ENCODE measurements around the gene LAMA1. TPM values are rescaled to one million over a fixed set of nuclear protein-coding genes. Genes with fewer than 3 reads are reported as not detected.

LAMA1 gene
- total and polyA plus RNA-seq, 10 of the 15 experiments (the other 5 are each of a cell fraction or from before 2014, with no cell fraction given): under 0.01 to 1.9 (median 0.06) TPM; not detected in 6

DNA sequence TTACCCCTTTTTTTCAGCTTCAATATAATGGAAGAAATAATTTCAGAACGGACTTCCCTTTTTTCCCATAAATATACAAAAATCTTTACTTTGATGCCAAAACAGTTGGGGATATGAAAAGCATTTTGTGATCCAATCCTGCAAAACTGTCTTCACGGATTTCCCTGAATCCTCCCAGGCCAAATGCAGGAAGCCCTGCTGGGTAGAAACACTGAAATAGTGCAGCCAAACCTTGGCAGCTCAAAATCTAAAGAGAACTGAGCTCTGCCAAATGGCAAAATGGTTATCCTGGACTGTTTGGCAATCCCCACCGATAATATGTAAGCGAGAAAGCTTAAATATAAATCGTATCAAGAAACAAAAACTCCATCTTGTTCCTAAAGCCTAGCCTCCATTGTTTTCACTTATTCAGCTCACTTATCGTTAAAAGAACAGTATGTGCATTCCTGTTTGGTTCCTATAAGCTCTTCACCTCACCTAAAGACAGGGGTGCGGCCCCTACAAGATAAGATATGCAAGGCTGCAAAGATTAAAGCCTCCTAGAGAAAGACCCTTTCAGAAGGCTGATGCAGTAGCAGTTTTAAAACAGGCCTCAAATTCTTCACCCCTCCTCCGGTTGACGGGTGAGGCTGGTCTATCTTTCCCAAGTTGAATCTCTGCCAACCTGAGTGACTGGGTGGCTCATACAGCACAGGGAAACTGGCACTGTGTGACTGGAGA, 48.6 kb downstream of the LAMA1 start:
- ATAC-seq (no peak), DNase-seq (ENCODE audit: low read depth, low spot score) (no peak), FAIRE-seq (no peak)
- in situ Hi-C loops (cut with MboI): no loop called here
- SMC1A ChIA-PET (ENCODE audit: uncharacterized antibody, unreplicated experiment): interaction anchor here (0.9 to 1.3 kb wide), 2 partner anchors 108 to 147 kb away, joined by 3 to 4 read pairs; no protein-coding TSS in a partner anchor
- H3K9me3 ChIP-seq (replicated peaks; ENCODE audit: control insufficient read depth, insufficient read depth, low read length): no peaks in the 10 kb centered on the region
- RAD21 ChIA-PET (ENCODE audit: unreplicated experiment): no interaction called here
- no peaks in the 10 kb centered on the region for H3K36me3 ChIP-seq (ENCODE audit: control insufficient read depth in 2 of 2, insufficient read depth in 2 of 2, low read length in 1 of 2)
- H3K27me3 ChIP-seq (replicated peaks in 1 of 2; ENCODE audit: control insufficient read depth in 2 of 2, insufficient read depth in 2 of 2, low read length in 1 of 2): no peaks in the 10 kb centered on the region; a peak in 1 of 4 replicates
- 10% methylated on average over 9 of the region's 9 CpGs for WGBS (ENCODE audit: insufficient coverage, insufficient replicate concordance, low lambda C conversion rate, missing lambda C conversion rate)
- H3K9ac ChIP-seq (ENCODE audit: control insufficient read depth, insufficient read depth, low read length): no peak overlapping the region
- H3K4me3 ChIP-seq: no peak overlapping the region
- H2AFZ ChIP-seq (ENCODE audit: control insufficient read depth, low read depth, low read length): no peak overlapping the region
- TF ChIP-seq YBX1 (IDR thresholded peaks at IDR 0.05) (no peak), ZZZ3 (IDR thresholded peaks at IDR 0.05; ENCODE audit: control insufficient read depth, insufficient read length, low read depth) (no peak), BACH1 (IDR thresholded peaks at IDR 0.05; ENCODE audit: borderline replicate concordance) (no peak), ATF7 (IDR thresholded peaks at IDR 0.05; ENCODE audit: low read depth) (no peak), ATF3 (IDR thresholded peaks at IDR 0.05; ENCODE audit: borderline replicate concordance, extremely low read depth, low read depth, low read length) (no peak), ZSCAN29 (IDR thresholded peaks at IDR 0.05) (no peak)
- TF ChIP-seq, protein P1, sequence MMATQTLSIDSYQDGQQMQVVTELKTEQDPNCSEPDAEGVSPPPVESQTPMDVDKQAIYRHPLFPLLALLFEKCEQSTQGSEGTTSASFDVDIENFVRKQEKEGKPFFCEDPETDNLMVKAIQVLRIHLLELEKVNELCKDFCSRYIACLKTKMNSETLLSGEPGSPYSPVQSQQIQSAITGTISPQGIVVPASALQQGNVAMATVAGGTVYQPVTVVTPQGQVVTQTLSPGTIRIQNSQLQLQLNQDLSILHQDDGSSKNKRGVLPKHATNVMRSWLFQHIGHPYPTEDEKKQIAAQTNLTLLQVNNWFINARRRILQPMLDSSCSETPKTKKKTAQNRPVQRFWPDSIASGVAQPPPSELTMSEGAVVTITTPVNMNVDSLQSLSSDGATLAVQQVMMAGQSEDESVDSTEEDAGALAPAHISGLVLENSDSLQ (IDR thresholded peaks at IDR 0.05): no peak
- TF ChIP-seq, protein P2, sequence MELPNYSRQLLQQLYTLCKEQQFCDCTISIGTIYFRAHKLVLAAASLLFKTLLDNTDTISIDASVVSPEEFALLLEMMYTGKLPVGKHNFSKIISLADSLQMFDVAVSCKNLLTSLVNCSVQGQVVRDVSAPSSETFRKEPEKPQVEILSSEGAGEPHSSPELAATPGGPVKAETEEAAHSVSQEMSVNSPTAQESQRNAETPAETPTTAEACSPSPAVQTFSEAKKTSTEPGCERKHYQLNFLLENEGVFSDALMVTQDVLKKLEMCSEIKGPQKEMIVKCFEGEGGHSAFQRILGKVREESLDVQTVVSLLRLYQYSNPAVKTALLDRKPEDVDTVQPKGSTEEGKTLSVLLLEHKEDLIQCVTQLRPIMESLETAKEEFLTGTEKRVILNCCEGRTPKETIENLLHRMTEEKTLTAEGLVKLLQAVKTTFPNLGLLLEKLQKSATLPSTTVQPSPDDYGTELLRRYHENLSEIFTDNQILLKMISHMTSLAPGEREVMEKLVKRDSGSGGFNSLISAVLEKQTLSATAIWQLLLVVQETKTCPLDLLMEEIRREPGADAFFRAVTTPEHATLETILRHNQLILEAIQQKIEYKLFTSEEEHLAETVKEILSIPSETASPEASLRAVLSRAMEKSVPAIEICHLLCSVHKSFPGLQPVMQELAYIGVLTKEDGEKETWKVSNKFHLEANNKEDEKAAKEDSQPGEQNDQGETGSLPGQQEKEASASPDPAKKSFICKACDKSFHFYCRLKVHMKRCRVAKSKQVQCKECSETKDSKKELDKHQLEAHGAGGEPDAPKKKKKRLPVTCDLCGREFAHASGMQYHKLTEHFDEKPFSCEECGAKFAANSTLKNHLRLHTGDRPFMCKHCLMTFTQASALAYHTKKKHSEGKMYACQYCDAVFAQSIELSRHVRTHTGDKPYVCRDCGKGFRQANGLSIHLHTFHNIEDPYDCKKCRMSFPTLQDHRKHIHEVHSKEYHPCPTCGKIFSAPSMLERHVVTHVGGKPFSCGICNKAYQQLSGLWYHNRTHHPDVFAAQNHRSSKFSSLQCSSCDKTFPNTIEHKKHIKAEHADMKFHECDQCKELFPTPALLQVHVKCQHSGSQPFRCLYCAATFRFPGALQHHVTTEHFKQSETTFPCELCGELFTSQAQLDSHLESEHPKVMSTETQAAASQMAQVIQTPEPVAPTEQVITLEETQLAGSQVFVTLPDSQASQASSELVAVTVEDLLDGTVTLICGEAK (IDR thresholded peaks at IDR 0.05; ENCODE audit: borderline replicate concordance): no peak
- TF ChIP-seq, protein P3, sequence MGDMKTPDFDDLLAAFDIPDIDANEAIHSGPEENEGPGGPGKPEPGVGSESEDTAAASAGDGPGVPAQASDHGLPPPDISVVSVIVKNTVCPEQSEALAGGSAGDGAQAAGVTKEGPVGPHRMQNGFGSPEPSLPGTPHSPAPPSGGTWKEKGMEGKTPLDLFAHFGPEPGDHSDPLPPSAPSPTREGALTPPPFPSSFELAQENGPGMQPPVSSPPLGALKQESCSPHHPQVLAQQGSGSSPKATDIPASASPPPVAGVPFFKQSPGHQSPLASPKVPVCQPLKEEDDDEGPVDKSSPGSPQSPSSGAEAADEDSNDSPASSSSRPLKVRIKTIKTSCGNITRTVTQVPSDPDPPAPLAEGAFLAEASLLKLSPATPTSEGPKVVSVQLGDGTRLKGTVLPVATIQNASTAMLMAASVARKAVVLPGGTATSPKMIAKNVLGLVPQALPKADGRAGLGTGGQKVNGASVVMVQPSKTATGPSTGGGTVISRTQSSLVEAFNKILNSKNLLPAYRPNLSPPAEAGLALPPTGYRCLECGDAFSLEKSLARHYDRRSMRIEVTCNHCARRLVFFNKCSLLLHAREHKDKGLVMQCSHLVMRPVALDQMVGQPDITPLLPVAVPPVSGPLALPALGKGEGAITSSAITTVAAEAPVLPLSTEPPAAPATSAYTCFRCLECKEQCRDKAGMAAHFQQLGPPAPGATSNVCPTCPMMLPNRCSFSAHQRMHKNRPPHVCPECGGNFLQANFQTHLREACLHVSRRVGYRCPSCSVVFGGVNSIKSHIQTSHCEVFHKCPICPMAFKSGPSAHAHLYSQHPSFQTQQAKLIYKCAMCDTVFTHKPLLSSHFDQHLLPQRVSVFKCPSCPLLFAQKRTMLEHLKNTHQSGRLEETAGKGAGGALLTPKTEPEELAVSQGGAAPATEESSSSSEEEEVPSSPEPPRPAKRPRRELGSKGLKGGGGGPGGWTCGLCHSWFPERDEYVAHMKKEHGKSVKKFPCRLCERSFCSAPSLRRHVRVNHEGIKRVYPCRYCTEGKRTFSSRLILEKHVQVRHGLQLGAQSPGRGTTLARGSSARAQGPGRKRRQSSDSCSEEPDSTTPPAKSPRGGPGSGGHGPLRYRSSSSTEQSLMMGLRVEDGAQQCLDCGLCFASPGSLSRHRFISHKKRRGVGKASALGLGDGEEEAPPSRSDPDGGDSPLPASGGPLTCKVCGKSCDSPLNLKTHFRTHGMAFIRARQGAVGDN (IDR thresholded peaks at IDR 0.05): no peak
- BruUV-seq (replicated peaks): no TSS peak
- intact Hi-C loops (cut with micrococcal nuclease; ENCODE audit: unreplicated experiment): no loop called here
- no peaks in the 10 kb centered on the region for H3K4me1 ChIP-seq (ENCODE audit: control insufficient read depth, insufficient read depth, low read length)
- H3K4me2 ChIP-seq (ENCODE audit: control insufficient read depth, insufficient read depth): no peak overlapping the region
- CTCF ChIA-PET: interaction anchor here (1.1 kb wide), 1 partner anchor 153 kb away, joined by 3 read pairs; no protein-coding TSS in a partner anchor
- POLR2A ChIA-PET: no interaction called here
- H3K79me2 ChIP-seq (ENCODE audit: control insufficient read depth, insufficient read depth, low read length): no peaks in the 10 kb centered on the region
- no peaks in the 10 kb centered on the region for H4K20me1 ChIP-seq (ENCODE audit: control insufficient read depth, insufficient read depth)
- H3K27ac ChIP-seq (ENCODE audit: control insufficient read depth, insufficient read depth): no peak overlapping the region

Measured in GM12878 (cell line).